Glutamatergic neuron (in vitro differentiated cells): ENCODE data around the gene RPL28. TPM values are rescaled to one million over a fixed set of nuclear protein-coding genes. Genes with fewer than 3 reads are reported as not detected.

Experiments used
- DNase-seq: peaks from one replicate; pipeline ENCODE4 v3.0.0; 2022
- H3K27ac Mint-ChIP-seq: one replicate; pipeline ENCODE4 v1.8.0; 2020; ENCODE audit warnings: mild to moderate bottlenecking, mixed read lengths, inconsistent platforms; ENCODE audit not compliant: unreplicated experiment
- H3K27me3 Mint-ChIP-seq: one replicate; pipeline ENCODE4 v1.8.0; 2020; ENCODE audit warnings: mild to moderate bottlenecking, moderate library complexity, mixed read lengths, inconsistent platforms; ENCODE audit not compliant: unreplicated experiment
- H3K36me3 Mint-ChIP-seq: one replicate; pipeline ENCODE4 v1.8.0; 2020; ENCODE audit warnings: mild to moderate bottlenecking, mixed read lengths, inconsistent platforms; ENCODE audit not compliant: unreplicated experiment
- H3K4me1 Mint-ChIP-seq: one replicate; pipeline ENCODE4 v1.8.0; 2020; ENCODE audit warnings: mild to moderate bottlenecking, low read depth, mixed read lengths, inconsistent platforms; ENCODE audit not compliant: unreplicated experiment
- H3K4me3 Mint-ChIP-seq: one replicate; pipeline ENCODE4 v1.8.0; 2020; ENCODE audit warnings: mild to moderate bottlenecking, mixed read lengths, inconsistent platforms; ENCODE audit not compliant: unreplicated experiment
- H3K9me3 Mint-ChIP-seq: one replicate; pipeline ENCODE4 v1.8.0; 2020; ENCODE audit warnings: mild to moderate bottlenecking, moderate library complexity, mixed read lengths, inconsistent platforms; ENCODE audit not compliant: unreplicated experiment
- total RNA-seq: library from RNA; stranded (reverse); fragmentation: NEBNext Ultra II Directional; extraction: Animal tissue kit (Norgen Biotek cat#: 25700); gene quantifications from one replicate; pipeline ENCODE4 v1.2.1, GENCODE V29; 2021; ENCODE audit not compliant: unreplicated experiment
- TF ChIP-seq, protein P1 (sequence below): fragments of 200-600 bp; sonication (generic); IDR thresholded peaks from one replicate; pipeline ENCODE4 v1.5.0; 2021; ENCODE audit not compliant: partially characterized antibody, unreplicated experiment

Gene RPL28
- total RNA-seq, 1 donor from 2014 or later = 1,087 TPM

DNA sequence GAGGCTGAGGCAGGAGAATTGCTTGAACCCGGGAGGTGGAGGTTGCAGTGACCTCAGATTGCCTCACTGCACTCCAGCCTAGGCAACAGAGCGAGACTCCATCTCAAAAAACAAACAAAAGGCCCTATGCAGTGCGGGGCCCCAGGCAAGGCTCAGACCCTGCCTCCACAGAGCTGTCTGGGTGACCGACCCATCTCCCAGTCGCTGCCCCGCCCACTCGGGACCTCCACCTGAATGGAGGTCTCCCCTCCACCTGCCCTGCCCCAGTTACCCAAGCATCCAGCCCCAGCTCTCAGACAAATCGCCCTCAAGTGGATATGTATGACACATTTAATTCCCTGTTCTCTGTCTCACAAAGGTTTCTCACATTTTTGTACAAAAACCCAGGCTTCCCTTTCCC lies 20.5 kb upstream of the RPL28 start:
- TF ChIP-seq, protein P1, sequence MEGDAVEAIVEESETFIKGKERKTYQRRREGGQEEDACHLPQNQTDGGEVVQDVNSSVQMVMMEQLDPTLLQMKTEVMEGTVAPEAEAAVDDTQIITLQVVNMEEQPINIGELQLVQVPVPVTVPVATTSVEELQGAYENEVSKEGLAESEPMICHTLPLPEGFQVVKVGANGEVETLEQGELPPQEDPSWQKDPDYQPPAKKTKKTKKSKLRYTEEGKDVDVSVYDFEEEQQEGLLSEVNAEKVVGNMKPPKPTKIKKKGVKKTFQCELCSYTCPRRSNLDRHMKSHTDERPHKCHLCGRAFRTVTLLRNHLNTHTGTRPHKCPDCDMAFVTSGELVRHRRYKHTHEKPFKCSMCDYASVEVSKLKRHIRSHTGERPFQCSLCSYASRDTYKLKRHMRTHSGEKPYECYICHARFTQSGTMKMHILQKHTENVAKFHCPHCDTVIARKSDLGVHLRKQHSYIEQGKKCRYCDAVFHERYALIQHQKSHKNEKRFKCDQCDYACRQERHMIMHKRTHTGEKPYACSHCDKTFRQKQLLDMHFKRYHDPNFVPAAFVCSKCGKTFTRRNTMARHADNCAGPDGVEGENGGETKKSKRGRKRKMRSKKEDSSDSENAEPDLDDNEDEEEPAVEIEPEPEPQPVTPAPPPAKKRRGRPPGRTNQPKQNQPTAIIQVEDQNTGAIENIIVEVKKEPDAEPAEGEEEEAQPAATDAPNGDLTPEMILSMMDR = no peak
- no peak overlapping the region for H3K4me3 Mint-ChIP-seq
- H3K4me1 Mint-ChIP-seq = no peaks in the 10 kb centered on the region
- DNase-seq = no peak
- H3K27me3 Mint-ChIP-seq = peaks cover 1% of the 10 kb centered on the region
- peaks cover 7% of the 10 kb centered on the region for H3K9me3 Mint-ChIP-seq
- H3K36me3 Mint-ChIP-seq = no peaks in the 10 kb centered on the region
- no peak overlapping the region for H3K27ac Mint-ChIP-seq

DNA sequence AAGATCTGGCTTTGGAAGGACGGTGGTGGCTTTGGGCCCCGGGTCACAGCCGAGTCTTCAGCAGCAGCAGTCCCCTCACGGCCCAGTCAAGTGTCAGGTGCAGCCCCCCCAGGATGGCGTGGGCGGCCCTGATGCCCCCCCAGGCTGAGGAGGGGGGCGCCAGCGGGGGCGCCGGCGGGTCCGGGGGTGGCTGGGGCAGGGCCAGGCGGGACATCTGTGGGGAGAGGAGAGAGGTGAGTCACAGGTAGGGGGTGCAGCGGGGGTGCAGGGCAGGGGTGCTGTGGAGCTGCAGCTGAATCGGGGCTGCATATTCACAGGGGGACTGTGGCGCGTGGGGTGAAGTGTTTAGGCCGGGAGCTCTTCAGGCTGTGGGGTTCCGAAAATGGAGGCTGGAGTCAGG lies 19.8 kb upstream of the RPL28 start:
- peaks cover 4% of the 10 kb centered on the region for H3K4me1 Mint-ChIP-seq
- peaks cover 7% of the 10 kb centered on the region for H3K9me3 Mint-ChIP-seq
- no peak for DNase-seq
- H3K27ac Mint-ChIP-seq = no peak overlapping the region
- no peak overlapping the region for H3K4me3 Mint-ChIP-seq
- TF ChIP-seq, protein P1 = no peak
- no peaks in the 10 kb centered on the region for H3K36me3 Mint-ChIP-seq
- no peaks in the 10 kb centered on the region for H3K27me3 Mint-ChIP-seq

DNA sequence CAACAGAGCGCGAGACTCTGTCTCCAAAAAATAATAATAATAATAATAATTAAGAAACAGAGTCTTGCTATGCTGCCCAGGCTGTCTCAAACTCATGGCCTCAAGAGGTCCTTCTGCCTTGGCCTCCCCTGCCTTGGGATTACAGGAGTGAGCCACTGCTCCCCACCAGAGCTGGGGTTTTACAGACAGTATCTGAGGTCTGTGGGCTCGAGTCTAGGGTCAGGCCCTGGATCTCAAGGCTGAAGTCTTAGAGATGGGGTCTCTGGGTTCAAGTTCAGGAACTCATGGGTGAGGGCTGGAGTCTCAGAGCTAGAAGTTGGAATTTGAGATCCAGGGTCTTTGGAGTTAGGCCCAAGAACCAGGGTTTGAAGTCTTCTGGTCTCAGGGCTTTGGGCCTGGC lies 18.9 kb upstream of the RPL28 start:
- Mint-ChIP-seq H3K4me1 (peaks cover 6% of the 10 kb centered on the region), H3K4me3 (no peak overlapping the region), H3K27me3 (no peaks in the 10 kb centered on the region), H3K27ac (no peak overlapping the region), H3K36me3 (no peaks in the 10 kb centered on the region), H3K9me3 (peaks cover 8% of the 10 kb centered on the region)
- no peak for DNase-seq
- TF ChIP-seq, protein P1 = no peak

DNA sequence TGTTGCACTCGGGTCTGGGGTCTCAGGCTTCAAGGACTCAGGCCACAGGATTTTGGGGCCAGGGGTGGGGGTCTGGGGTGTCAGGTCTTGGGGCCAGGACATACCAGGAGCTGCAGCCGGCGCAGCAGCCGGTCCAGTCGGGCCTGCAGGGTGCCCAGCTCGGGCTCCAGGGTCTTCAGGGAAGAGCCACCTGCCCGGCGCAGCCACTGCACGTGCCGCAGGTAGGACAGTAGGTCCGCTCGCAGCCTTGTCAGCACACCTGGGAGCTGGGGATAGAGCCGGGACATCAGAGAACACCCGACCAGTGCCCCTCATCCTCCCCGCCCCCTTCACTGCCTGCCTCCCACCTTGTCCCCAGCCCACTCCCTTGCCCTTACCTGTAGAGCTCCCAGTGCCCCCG lies 17.6 kb upstream of the RPL28 start:
- H3K27me3 Mint-ChIP-seq = peaks cover 3% of the 10 kb centered on the region
- TF ChIP-seq, protein P1 = no peak
- H3K4me3 Mint-ChIP-seq = no peak overlapping the region
- peaks cover 10% of the 10 kb centered on the region for H3K4me1 Mint-ChIP-seq
- H3K9me3 Mint-ChIP-seq = peaks cover 11% of the 10 kb centered on the region
- no peaks in the 10 kb centered on the region for H3K36me3 Mint-ChIP-seq
- no peak overlapping the region for H3K27ac Mint-ChIP-seq
- no peak for DNase-seq

DNA sequence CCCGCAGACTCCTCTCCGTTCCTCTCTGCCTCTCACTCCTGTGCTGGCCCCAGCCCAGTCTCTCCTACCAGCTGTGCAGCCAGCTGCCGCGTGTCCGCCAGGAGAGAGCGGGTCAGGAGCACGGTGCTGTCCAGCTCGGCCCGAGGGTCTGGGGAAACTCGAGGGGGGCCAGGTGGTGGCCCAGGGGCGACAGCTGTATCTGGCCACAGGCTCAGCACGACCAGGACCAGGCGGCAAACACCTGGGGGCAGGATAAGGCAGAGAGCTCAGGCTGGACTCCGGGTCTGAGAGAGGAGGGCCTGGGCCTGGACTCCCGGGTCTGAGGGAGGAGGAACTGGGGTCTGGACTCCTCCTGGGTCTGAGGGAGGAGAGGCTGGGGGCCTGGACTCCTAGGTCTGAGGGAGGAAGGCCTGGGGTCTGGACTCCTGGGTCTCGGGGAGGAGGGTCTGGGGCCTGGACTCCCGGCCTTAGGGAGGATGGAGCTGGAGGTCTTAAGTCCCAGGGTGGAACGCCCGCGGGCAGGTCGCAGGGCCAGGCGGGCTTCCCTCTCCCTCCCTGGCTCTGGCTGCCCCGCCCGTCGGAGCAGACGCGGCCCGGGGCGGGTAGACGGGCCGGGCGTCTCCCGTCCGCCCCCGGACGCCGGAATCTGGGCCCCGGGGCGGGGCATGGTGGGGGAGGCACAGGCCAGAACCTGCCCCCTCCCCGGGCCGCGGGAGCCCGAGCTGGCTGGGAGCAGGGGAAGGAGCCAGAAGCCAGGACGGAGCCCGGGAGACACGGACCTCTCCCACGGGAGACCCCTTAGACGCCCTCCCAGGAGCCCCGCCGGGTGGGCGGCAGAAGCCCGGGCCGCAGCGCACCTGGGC lies 16.8 kb upstream of the RPL28 start:
- Mint-ChIP-seq H3K4me1 (peaks cover 14% of the 10 kb centered on the region), H3K36me3 (no peaks in the 10 kb centered on the region), H3K4me3 (peak overlapping the region; percentile 55), H3K9me3 (peaks cover 14% of the 10 kb centered on the region), H3K27me3 (peaks cover 7% of the 10 kb centered on the region), H3K27ac (peak overlapping the region; percentile 62)
- TF ChIP-seq, protein P1 = no peak
- DNase-seq = peak; percentile 74
